Spleen (tissue), 7 donors: Measurements from ENCODE around the gene SPINDOC.

Experiments used
- CTCF ChIP-seq, 11 experiments: fragments of 200-600 bp in 7 of 11; fragments of 450-650 bp in 4 of 11; sonication (generic) in 4 of 11; IDR thresholded peaks in 8 of 11; conservative IDR thresholded peaks in 3 of 11; 1 replicate in 7 of 11; 2 replicates in 4 of 11; pipeline versions ENCODE4 v1.4.0 to v1.8.0; 2016 to 2021; ENCODE audit warnings: antibody characterized with exemption in 11 of 11, inconsistent platforms in 4 of 11, mild to moderate bottlenecking in 1 of 11
- POLR2A ChIP-seq, 3 donors: fragments of 450-650 bp; IDR thresholded peaks; one replicate each; pipeline ENCODE4 v1.5.1; 2017; ENCODE audit warnings: antibody characterized with exemption in 3 of 3, mild to moderate bottlenecking in 1 of 3
- donor health status: DM: no; HTN: no; CAD: no; lungs with moderate emphysema.
- donor health status: DM: no; HTN: no; CAD: no.
- donor health status: DM: no; HTN: no; CAD: no.

DNA sequence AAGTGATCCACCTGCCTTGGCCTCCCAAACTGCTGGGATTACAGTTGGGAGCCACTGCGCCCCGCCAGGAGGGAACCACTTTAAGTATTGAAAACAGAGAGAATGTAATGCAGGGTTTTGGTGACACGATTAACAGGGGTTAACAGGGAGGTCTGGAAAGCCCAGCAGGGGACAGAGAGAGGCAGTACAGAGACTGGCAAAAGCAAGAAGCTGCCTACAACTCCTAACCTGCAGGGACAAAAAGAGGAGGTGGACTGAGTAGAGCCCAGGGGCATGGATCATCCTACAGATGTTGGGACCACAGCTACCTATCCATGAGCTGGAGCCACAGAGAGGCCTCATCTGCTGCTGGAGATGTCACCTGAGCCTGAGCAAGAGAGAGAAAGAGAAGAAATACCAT is 1.7 kb upstream of the SPINDOC start:
- no peak for TF ChIP-seq CTCF (IDR thresholded peaks at IDR 0.05 in 8 of 11, conservative IDR thresholded peaks at IDR 0.05 in 3 of 11)
- no peak for TF ChIP-seq POLR2A (IDR thresholded peaks at IDR 0.05)
